Thoracic aorta (tissue), 2 donors: ENCODE data around the gene AHR. TPM values are rescaled to one million over a fixed set of nuclear protein-coding genes. Genes with fewer than 3 reads are reported as not detected.
"Not testable (repeated sequence)": the region's sequence is repeated elsewhere in the genome, so short reads cannot be mapped to it uniquely, and the experiment has no call there.

Source experiments
- ATAC-seq: fragments of 150-250 bp; one replicate; pipeline ENCODE4 v1.8.0; 2017; ENCODE audit warnings: low read depth; ENCODE audit not compliant: insufficient number of reproducible peaks, low FRiP score
- DNase-seq: peaks from one replicate; pipeline ENCODE4 v3.0.0-alpha.2; 2020; ENCODE audit warnings: low spot score
- H3K27ac ChIP-seq, 2 donors: fragments of 200-600 bp; sonication (generic); 1 replicate in 1 of 2; 2 replicates in 1 of 2; pipeline ENCODE4 v1.5.1; 2016; ENCODE audit warnings: mild to moderate bottlenecking in 2 of 2, moderate library complexity in 2 of 2
- H3K27me3 ChIP-seq: fragments of 200-600 bp; sonication (generic); replicated peaks from 2 replicates; pipeline ENCODE4 v1.6.0; 2016; ENCODE audit warnings: mild to moderate bottlenecking; ENCODE audit not compliant: insufficient read depth
- H3K36me3 ChIP-seq: fragments of 200-600 bp; sonication (generic); one replicate; pipeline ENCODE4 v1.5.1; 2016
- H3K4me1 ChIP-seq, 2 donors: fragments of 200-600 bp; sonication (generic); 1 replicate in 1 of 2; 2 replicates in 1 of 2; pipeline versions ENCODE4 v1.5.1 to v1.6.0; 2016; ENCODE audit warnings: low read depth in 2 of 2, mild to moderate bottlenecking in 1 of 2; ENCODE audit not compliant: control insufficient read depth in 1 of 2
- H3K4me3 ChIP-seq: fragments of 200-600 bp; sonication (generic); 2 replicates; pipeline ENCODE4 v1.5.1; 2016; ENCODE audit warnings: mild to moderate bottlenecking
- H3K9me3 ChIP-seq: fragments of 200-600 bp; sonication (generic); 2 replicates; pipeline ENCODE4 v1.5.1; 2016
- total RNA-seq, 2 donors: library from RNA; depleted of rRNA; stranded (reverse); fragments of >200 nt; gene quantifications; one replicate each; pipeline versions ENCODE4 v1.1.0 to v1.2.3, GENCODE V29; 2016
- TF ChIP-seq, protein P1 (sequence below): fragments of 200-600 bp; sonication (generic); IDR thresholded peaks from one replicate; pipeline ENCODE4 v1.5.1; 2019; ENCODE audit warnings: antibody characterized with exemption

AHR gene
- total RNA-seq, 2 donors from 2014 or later, result 131 to 191 TPM

DNA sequence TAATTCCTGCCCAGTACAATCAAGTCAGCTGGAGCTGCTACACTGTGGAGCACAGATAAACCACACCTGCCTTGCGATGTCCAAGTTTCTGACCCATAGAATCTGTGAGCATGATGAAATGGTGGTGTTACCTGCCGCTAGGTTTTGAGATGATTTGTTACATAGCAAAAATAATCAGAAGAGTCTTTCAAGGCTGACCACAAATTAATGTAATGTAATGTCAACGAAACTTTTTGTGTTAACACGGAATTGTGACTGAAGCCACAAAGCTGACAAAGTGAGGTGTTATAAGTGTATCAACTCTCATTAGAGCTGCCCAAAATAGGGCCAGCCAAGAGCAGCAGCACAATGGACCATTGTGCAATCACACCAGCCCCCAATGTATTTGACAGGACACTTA lies 75.7 kb downstream of the AHR start:
- Histone ChIP-seq H3K27ac (peak overlapping the region; percentile 5 to 33), H3K4me1 (peaks cover 20 to 63% of the 10 kb centered on the region in 2 donors), H3K36me3 (no peaks in the 10 kb centered on the region), H3K27me3 (no peaks in the 10 kb centered on the region), H3K9me3 (no peaks in the 10 kb centered on the region), H3K4me3 (no peak overlapping the region)
- DNase-seq, result no peak
- TF ChIP-seq, protein P1, sequence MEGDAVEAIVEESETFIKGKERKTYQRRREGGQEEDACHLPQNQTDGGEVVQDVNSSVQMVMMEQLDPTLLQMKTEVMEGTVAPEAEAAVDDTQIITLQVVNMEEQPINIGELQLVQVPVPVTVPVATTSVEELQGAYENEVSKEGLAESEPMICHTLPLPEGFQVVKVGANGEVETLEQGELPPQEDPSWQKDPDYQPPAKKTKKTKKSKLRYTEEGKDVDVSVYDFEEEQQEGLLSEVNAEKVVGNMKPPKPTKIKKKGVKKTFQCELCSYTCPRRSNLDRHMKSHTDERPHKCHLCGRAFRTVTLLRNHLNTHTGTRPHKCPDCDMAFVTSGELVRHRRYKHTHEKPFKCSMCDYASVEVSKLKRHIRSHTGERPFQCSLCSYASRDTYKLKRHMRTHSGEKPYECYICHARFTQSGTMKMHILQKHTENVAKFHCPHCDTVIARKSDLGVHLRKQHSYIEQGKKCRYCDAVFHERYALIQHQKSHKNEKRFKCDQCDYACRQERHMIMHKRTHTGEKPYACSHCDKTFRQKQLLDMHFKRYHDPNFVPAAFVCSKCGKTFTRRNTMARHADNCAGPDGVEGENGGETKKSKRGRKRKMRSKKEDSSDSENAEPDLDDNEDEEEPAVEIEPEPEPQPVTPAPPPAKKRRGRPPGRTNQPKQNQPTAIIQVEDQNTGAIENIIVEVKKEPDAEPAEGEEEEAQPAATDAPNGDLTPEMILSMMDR, result no peak
- ATAC-seq, result no peak

DNA sequence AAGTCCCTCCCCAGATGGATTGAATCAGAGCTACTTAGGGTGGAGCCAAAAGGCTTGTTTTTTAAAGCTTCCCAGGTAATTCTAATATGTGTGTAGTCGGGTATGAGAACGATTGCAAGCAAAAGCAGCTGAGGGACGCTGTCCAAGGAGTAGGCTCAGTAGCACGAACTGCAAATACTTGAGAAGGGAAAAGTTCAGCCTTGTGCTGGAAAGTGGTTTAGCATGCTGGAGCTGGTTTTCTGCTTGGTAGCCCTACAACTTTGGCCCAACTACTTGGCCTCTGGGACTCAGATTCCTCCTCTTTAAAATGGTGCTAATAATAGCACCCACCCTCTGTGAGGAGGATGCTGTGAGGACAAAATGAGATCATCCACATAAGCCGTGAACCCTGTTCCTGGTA lies 76.2 kb downstream of the AHR start:
- no peak overlapping the region for H3K4me3 ChIP-seq
- no peaks in the 10 kb centered on the region for H3K36me3 ChIP-seq
- no peaks in the 10 kb centered on the region for H3K27me3 ChIP-seq
- no peak for ATAC-seq
- TF ChIP-seq, protein P1, result no peak
- H3K9me3 ChIP-seq, result no peaks in the 10 kb centered on the region
- H3K4me1 ChIP-seq, result peaks cover 18 to 62% of the 10 kb centered on the region in 2 donors
- DNase-seq, result no peak
- peak overlapping the region; percentile 33 for H3K27ac ChIP-seq

DNA sequence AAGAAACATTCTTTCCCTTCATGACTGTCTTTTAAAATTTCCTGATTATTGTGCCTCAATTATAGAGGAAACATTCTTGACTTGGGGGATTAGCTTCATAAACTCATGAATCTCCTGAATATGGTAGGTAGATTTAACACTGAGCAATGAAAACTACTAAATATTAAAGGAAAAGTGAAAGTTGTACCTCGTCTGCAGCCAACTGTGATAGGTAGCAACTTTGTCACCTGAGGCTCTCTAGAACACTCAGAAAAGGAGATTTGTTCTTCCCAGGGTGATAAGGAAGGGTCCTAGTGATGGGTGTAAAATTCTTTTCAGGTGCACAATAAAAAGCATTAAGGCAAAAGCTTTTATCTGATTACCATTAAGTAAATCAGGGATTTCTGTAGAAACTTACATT lies 78.1 kb downstream of the AHR start:
- ATAC-seq, result no peak
- TF ChIP-seq, protein P1, result no peak

DNA sequence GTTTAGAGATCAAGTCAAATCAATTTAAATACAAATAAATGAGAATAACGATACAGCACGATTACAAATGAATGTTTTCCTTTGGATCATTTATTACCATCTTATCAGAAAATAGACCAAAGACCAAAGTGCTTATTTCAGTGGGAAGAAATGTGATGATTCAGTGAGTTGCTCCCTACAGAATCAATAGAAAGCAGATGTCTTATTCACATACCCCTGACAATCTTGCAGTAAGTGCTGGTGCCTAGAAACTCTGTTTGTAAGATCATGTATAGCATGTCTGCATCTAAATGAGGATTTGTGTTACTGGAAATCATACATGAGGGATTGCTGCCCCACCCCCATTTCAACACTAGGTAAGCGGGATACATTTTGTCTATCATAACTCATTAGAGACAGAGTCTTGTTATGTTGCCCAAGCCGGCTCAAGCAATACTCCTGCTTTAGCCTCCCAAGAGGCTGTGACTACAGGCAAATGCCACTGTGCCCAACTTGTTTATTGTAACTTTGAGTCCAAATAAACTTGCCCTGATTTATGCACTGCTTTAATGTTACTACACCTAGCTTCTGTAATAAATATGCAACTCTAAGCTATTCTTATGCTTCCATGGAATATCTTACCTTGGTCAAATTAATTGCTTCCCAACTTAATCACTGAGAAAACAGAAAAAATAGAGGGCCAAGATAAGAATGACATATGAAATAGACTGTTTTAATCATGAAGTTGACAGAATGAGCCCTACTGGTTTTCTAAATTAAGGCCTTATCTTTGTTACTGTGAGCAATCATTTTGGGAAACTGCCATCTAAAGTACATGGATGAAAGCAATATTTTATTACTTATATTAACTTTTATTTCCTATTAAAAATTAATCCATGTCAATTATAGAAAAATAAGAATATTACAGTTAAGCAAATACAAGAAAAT lies 82.5 kb downstream of the AHR start:
- peaks cover 0 to 15% of the 10 kb centered on the region in 2 donors for H3K4me1 ChIP-seq
- H3K27ac ChIP-seq, result no peak overlapping the region
- H3K36me3 ChIP-seq, result no peaks in the 10 kb centered on the region
- no peak for DNase-seq
- H3K9me3 ChIP-seq, result no peaks in the 10 kb centered on the region
- no peaks in the 10 kb centered on the region for H3K27me3 ChIP-seq
- no peak for ATAC-seq
- no peak overlapping the region for H3K4me3 ChIP-seq
- TF ChIP-seq, protein P1, result no peak

More for the DNA sequence above, 78.1 kb downstream of the AHR start:
- Histone ChIP-seq H3K9me3 (no peaks in the 10 kb centered on the region), H3K4me1 (peaks cover 10 to 43% of the 10 kb centered on the region in 2 donors), H3K27ac (no peak overlapping the region), H3K4me3 (no peak overlapping the region), H3K36me3 (no peaks in the 10 kb centered on the region), H3K27me3 (no peaks in the 10 kb centered on the region)
- DNase-seq, result no peak

DNA sequence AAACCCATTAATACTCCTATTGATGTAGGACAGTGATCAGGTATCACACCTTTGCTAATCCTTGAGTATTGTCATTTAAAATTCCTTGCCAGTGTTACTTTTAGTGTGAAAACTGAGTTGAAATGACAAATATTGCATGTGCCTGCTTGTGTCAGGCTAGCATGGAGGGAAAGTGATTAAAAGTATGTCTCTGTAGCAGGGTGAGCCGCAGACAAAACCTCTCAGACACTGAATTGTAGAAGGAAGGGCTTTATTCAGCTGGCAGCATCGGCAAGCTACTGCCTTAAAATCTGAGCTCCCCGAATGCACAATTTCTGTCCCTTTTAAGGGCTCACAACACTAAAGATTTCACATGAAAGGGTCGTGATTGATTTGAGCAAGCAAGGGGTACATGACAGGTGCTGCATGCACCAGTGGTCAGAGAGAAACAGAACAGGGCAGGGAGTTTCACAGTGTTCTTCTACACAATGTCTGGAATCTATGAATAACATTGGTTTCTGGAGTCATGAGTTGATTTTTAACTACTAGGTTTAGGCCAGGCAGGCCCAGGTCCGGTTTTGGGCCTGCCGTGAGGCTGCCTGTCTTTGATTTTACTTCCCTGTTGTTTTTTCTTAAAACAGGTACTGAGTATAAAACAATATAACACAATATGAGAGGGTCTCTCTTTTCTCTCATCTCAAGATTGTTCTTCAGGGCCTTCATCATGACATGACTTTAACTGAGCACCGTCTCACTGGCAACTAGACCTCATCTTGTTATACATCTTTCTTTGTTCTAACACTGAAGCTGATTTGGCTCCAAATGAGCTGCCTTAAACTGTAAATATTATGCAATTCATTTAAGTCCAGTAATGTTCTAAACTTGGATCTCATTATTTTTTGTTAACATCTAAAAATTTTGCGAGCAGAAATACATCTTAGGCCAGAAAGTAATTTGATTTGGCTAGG lies 84.2 kb downstream of the AHR start:
- H3K4me1 ChIP-seq, DNase-seq, H3K9me3 ChIP-seq, ATAC-seq, H3K4me3 ChIP-seq, H3K27ac ChIP-seq, H3K27me3 ChIP-seq, H3K36me3 ChIP-seq: not testable (repeated sequence)
